GM10847 (cell line): ENCODE measurements around the gene LRRC8A.

ENCODE experiments used
- POLR2A ChIP-seq: IDR thresholded peaks from 2 replicates; pipeline ENCODE4 v1.6.1; 2011; ENCODE audit not compliant: insufficient read length; ENCODE audit errors: extremely low read depth

LRRC8A gene

GRCh38 chr9:128913048-128913900 lies 31.3 kb downstream of the LRRC8A start:
- no peak for TF ChIP-seq POLR2A

GRCh38 chr9:128913995-128914772 lies 32.3 kb downstream of the LRRC8A start:
- no peak for TF ChIP-seq POLR2A

GRCh38 chr9:128916204-128916603 lies 34.3 kb downstream of the LRRC8A start:
- TF ChIP-seq POLR2A: no peak

DNA sequence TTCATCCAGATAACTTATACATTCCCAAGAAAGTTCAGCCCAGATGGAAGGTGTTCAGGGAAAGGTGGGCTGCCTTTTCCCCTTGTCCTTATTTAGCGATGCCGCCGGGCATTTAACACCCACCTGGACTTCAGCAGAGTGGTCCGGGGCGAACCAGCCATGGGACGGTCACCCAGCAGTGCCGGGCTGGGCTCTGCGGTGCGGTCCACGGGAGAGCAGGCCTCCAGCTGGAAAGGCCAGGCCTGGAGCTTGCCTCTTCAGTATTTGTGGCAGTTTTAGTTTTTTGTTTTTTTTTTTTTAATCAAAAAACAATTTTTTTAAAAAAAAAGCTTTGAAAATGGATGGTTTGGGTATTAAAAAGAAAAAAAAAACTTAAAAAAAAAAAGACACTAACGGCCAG lies 34.8 kb downstream of the LRRC8A start:
- TF ChIP-seq POLR2A: no peak

DNA sequence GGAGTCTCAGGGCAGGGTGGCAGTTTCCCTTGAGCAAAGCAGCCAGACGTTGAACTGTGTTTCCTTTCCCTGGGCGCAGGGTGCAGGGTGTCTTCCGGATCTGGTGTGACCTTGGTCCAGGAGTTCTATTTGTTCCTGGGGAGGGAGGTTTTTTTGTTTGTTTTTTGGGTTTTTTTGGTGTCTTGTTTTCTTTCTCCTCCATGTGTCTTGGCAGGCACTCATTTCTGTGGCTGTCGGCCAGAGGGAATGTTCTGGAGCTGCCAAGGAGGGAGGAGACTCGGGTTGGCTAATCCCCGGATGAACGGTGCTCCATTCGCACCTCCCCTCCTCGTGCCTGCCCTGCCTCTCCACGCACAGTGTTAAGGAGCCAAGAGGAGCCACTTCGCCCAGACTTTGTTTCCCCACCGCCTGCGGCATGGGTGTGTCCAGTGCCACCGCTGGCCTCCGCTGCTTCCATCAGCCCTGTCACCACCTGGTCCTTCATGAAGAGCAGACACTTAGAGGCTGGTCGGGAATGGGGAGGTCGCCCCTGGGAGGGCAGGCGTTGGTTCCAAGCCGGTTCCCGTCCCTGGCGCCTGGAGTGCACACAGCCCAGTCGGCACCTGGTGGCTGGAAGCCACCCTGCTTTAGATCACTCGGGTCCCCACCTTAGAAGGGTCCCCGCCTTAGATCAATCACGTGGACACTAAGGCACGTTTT lies 35.4 kb downstream of the LRRC8A start:
- TF ChIP-seq POLR2A: no peak

- TF ChIP-seq POLR2A: no peak
Measured at GRCh38 chr9:128918921-128919320, 37.0 kb downstream of the LRRC8A start.

GRCh38 chr9:128919402-128920089 lies 37.6 kb downstream of the LRRC8A start:
- no peak for TF ChIP-seq POLR2A

GRCh38 chr9:128920381-128921058 lies 38.6 kb downstream of the LRRC8A start, which contains the start of gene PHYHD1:
Gene PHYHD1, plus strand, starts transcription at chr9:128920982. Its CDS starts 1,342 bp downstream, at chr9:128922324.
- TF ChIP-seq POLR2A: no peak

DNA sequence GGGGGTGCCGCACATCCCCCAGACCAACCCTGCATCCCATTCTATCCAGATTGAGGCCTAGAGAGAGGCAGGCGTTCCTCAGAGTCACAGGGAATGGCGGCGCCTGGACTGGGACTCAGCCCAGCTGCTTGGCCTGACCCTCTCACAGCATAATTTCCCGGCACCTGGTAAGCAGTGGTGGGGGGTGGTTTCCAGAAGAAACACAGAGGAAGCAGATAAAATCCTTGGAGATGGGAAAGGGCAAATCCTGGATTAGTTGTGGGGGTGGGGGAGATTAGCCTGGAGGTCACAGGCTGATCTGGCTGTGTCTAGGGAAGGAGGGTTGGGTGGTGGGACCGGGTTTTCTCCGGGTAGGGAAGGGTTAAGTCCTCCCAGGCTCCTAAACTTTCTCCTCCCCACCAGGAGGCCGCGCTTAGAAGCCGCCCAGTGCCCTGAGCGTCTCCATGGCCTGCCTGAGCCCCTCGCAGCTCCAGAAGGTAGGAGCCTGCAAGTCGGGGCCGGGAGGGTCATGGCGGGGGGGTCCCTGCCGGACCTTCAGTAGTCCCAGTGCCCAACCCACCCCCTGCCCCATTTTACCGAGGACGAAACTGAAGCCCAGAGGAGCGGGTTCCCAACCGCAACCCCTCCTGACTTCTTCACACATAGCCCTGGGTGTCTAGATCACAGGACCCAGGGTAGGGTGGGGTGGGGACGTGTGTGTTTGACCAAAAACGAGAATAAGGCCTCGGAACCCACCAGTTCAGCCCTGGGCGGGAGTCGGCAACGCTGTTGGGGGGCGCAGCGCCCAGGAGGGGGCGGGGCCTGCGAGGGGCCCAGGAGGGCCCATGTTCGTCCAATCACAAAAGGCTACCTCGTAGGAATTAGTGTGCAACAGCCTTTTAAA lies 40.2 kb downstream of the LRRC8A start:
- TF ChIP-seq POLR2A: no peak

GRCh38 chr9:128923493-128923883 lies 41.6 kb downstream of the LRRC8A start:
- no peak for TF ChIP-seq POLR2A

DNA sequence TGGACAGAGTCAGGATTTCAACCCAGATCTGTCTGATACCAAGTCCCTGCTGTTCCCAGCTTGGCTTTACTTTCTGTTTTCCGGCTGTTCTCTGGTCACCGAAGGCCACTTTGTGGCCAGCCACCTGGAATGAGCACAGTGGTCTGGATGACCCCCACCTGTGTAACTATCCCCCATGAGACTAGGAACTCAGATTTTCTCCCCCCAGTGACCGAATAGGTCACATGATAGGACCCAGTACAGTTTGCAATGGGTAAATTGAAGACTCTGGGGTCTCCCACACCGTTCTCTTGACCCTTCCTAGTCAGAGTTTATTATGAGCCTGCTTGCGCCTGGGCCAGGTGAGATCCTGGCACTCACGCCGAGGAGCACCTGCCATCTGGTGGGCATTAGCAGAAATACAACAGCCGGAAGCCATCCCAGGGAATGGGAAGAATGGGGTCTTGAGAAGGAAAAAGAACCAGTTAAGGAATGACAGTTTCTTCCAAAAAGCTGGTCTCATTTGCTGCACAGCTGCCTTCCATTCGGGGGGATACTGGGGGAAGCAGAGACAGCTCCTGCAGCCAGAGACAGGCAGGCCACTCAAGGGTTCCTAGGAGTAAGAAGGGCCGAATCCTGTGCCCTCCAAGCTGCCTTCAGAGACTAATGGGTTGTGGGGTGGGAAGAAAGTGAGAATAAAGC lies 45.9 kb downstream of the LRRC8A start:
- no peak for TF ChIP-seq POLR2A

GRCh38 chr9:128928624-128929023 lies 46.7 kb downstream of the LRRC8A start:
- TF ChIP-seq POLR2A: no peak

DNA sequence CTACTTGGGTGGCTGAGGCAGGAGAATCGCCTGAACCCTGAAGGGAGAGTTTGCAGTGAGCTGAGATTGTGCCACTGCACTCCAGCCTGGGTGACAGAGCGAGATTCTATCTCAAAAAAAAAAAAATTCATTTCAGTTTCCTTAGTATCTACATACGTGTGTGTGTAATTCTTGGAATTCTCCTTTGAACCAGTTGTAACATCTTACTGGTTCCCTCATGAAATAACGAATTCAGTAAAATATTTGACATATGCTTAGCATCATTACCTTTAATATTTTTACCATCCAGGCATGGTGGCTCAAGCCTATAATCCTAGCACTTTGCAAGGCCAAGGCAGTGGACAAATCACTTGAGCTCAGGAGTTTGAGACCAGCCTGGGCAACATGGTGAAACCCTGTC lies 47.6 kb downstream of the LRRC8A start:
- no peak for TF ChIP-seq POLR2A
